ENCODE data around the gene SIPA1. TPM values are rescaled to one million over a fixed set of nuclear protein-coding genes. Genes with fewer than 3 reads are reported as not detected.

SIPA1 gene
- total and polyA plus RNA-seq, 2 of the 8 experiments (the other 6 are each of a cell fraction or from before 2014, with no cell fraction given) = 35.3 to 72.2 TPM

DNA sequence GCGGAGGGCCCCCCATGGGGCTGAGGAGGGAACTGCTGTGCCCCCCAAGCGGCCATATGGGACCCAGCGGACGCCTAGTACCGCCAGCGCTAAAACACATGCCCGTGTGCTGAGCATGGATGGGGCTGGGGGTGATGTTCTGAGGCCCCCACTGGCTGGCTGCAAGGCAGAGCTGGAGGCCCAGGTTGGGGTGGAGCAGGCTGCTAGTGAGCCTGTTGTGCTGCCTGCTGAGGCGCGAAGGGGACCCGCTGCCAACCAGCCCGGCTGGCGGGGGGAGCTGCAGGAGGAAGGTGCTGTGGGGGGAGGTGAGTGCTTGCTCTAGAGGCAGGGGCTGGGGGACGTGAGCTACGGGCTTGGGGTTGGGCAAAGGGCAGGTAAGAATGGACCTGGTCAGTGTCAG, 19.1 kb upstream of the SIPA1 start:
- no peak overlapping the region for H4K8ac ChIP-seq (ENCODE audit: extremely low read depth, insufficient read depth, low read length)
- ChIA-PET CTCF (ENCODE audit: partially characterized antibody) (interaction anchor here (1.0 to 2.1 kb wide), 3 partner anchors 25 to 368 kb away, joined by 3 to 8 read pairs (median 4); no protein-coding TSS in a partner anchor), POLR2A (ENCODE audit: partially characterized antibody) (interaction anchor here (1.4 to 5.7 kb wide), 3 partner anchors 7 to 19 kb away, joined by 4 to 38 read pairs (median 6); partner anchors contain the start of gene SIPA1)
- H3K23me2 ChIP-seq (ENCODE audit: low read depth, low read length) = peaks cover 12% of the 10 kb centered on the region
- H2AK5ac ChIP-seq (ENCODE audit: low read depth, low read length) = no peak overlapping the region
- no peak overlapping the region for H4K91ac ChIP-seq (replicated peaks; ENCODE audit: insufficient read length, low read length)
- TF ChIP-seq, protein P1, sequence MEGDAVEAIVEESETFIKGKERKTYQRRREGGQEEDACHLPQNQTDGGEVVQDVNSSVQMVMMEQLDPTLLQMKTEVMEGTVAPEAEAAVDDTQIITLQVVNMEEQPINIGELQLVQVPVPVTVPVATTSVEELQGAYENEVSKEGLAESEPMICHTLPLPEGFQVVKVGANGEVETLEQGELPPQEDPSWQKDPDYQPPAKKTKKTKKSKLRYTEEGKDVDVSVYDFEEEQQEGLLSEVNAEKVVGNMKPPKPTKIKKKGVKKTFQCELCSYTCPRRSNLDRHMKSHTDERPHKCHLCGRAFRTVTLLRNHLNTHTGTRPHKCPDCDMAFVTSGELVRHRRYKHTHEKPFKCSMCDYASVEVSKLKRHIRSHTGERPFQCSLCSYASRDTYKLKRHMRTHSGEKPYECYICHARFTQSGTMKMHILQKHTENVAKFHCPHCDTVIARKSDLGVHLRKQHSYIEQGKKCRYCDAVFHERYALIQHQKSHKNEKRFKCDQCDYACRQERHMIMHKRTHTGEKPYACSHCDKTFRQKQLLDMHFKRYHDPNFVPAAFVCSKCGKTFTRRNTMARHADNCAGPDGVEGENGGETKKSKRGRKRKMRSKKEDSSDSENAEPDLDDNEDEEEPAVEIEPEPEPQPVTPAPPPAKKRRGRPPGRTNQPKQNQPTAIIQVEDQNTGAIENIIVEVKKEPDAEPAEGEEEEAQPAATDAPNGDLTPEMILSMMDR (IDR thresholded peaks at IDR 0.05; ENCODE audit: control extremely low read depth in 1 of 3, insufficient read depth in 1 of 3, low read depth in 1 of 3, low read length in 3 of 3) = no peak
- TF ChIP-seq NANOG (IDR thresholded peaks at IDR 0.05; ENCODE audit: insufficient read depth, low read depth, low read length, poor library complexity, severe bottlenecking) = no peak
- no peak for TF ChIP-seq YY1 (IDR thresholded peaks at IDR 0.05; ENCODE audit: low read depth, low read length)
- no peak for TF ChIP-seq RAD21 (IDR thresholded peaks at IDR 0.05 in 1 of 2, conservative IDR thresholded peaks at IDR 0.05 in 1 of 2; ENCODE audit: low read depth in 2 of 2, low read length in 2 of 2)
- no peak for TF ChIP-seq CBX8 (IDR thresholded peaks at IDR 0.05; ENCODE audit: borderline replicate concordance, low read depth, low read length)
- no peak for TF ChIP-seq KDM5A (IDR thresholded peaks at IDR 0.05; ENCODE audit: low read length)
- TF ChIP-seq EZH2 (IDR thresholded peaks at IDR 0.05; ENCODE audit: low read depth, low read length, severe bottlenecking) = no peak
- TF ChIP-seq SIN3A (conservative IDR thresholded peaks at IDR 0.05 in 1 of 2, IDR thresholded peaks at IDR 0.05 in 1 of 2; ENCODE audit: low read depth in 1 of 2, low read length in 2 of 2) = no peak
- TF ChIP-seq SRF (IDR thresholded peaks at IDR 0.05; ENCODE audit: low read depth, low read length) = no peak
- peaks cover 0 to 9% (median 3%) of the 10 kb centered on the region in 4 experiments; a peak in 4 of 7 replicates for H3K4me1 ChIP-seq (replicated peaks in 1 of 4; ENCODE audit: control insufficient read depth in 3 of 4, insufficient read depth in 4 of 4, low read length in 3 of 4)
- peaks cover 6 to 16% of the 10 kb centered on the region in 2 experiments for H3K79me2 ChIP-seq (ENCODE audit: control insufficient read depth in 1 of 2, insufficient read depth in 2 of 2, low read length in 2 of 2)
- no peak overlapping the region for H2BK15ac ChIP-seq (ENCODE audit: low read length)
- H3K4ac ChIP-seq (replicated peaks; ENCODE audit: insufficient read length, low read depth, low read length) = no peak overlapping the region
- no peak overlapping the region for H2AFZ ChIP-seq (ENCODE audit: low read length)
- peaks cover 5 to 38% of the 10 kb centered on the region in 2 experiments for H4K20me1 ChIP-seq (replicated peaks in 1 of 2; ENCODE audit: control insufficient read depth in 1 of 2, insufficient read depth in 2 of 2, low read length in 2 of 2)
- H3K14ac ChIP-seq (ENCODE audit: insufficient read length) = no peak overlapping the region
- H2BK20ac ChIP-seq (ENCODE audit: low read length) = no peak overlapping the region
- H3K27me3 ChIP-seq (replicated peaks in 1 of 4; ENCODE audit: control insufficient read depth in 3 of 4, extremely low read depth in 1 of 4, insufficient read depth in 3 of 4, low read length in 3 of 4) = no peaks in the 10 kb centered on the region
- no peak overlapping the region for H3K23ac ChIP-seq (ENCODE audit: insufficient read length)
- no peak overlapping the region for H3K56ac ChIP-seq (replicated peaks; ENCODE audit: insufficient read length, low read depth, low read length)
- 92% methylated on average over 13 of the region's 14 CpGs; no CpG with 5 or more reads in 1 of the 2 experiments for WGBS, 2 experiments (ENCODE audit: extremely low coverage in 1 of 2, insufficient coverage in 1 of 2, insufficient read length in 1 of 2, insufficient replicate concordance in 2 of 2, low coverage in 1 of 2, low lambda C conversion rate in 2 of 2, missing lambda C conversion rate in 1 of 2)
- FAIRE-seq = no peak
- no peak overlapping the region for H2BK12ac ChIP-seq (ENCODE audit: low read depth, low read length)
- no peak overlapping the region for H3K9ac ChIP-seq (replicated peaks in 1 of 4; ENCODE audit: extremely low read depth in 1 of 4, low read depth in 3 of 4, low read length in 3 of 4)
- no peaks in the 10 kb centered on the region for H3K9me3 ChIP-seq (ENCODE audit: insufficient read depth in 2 of 2, low read depth in 1 of 2, low read length in 1 of 2)
- peaks cover 7 to 40% (median 21%) of the 10 kb centered on the region in 4 experiments; a peak in 7 of 8 replicates for H3K36me3 ChIP-seq (ENCODE audit: control insufficient read depth in 2 of 4, insufficient read depth in 4 of 4, low read length in 3 of 4)
- no peak overlapping the region for H3K4me3 ChIP-seq (ENCODE audit: extremely low read depth in 1 of 4, insufficient read depth in 2 of 4, low read depth in 3 of 4, low read length in 4 of 4)
- H3K79me1 ChIP-seq (ENCODE audit: low read depth, low read length) = peaks cover 16% of the 10 kb centered on the region
- H2BK5ac ChIP-seq (ENCODE audit: low read depth, low read length) = no peak overlapping the region
- no peak overlapping the region for H3K27ac ChIP-seq (ENCODE audit: low read depth, low read length)
- H4K5ac ChIP-seq (ENCODE audit: insufficient read length, low read depth, low read length) = no peak overlapping the region
- H3K18ac ChIP-seq (ENCODE audit: extremely low read depth, low read length) = no peak overlapping the region
- DNase-seq (ENCODE audit: low read depth in 1 of 2, low spot score in 2 of 2) = no peak
- H3K4me2 ChIP-seq (ENCODE audit: insufficient read depth in 1 of 2, low read depth in 2 of 2, low read length in 2 of 2) = no peak overlapping the region
- no peak overlapping the region for H2BK120ac ChIP-seq (replicated peaks; ENCODE audit: low read depth, low read length)

Measured in H1 (cell line).